Caco-2 (cell line): ENCODE measurements around the gene MS4A1. TPM values are rescaled to one million over a fixed set of nuclear protein-coding genes. Genes with fewer than 3 reads are reported as not detected.
"Not testable (repeated sequence)": the region's sequence is repeated elsewhere in the genome, so short reads cannot be mapped to it uniquely, and the experiment has no call there.

Experiments
- BruUV-seq: library from RNA; stranded (reverse); fragments of 400-500 nt; replicated peaks from 2 replicates; lab custom pipeline; 2021; lab: Mats Ljungman, UMichigan
- CTCF ChIA-PET: fragments of 300-600 bp; sonication (Branson Sonifier 250); formaldehyde crosslinking; loops from one replicate; lab custom pipeline; 2022; ENCODE audit warnings: antibody characterized with exemption; lab: Charles Lee
- POLR2A ChIA-PET: fragments of 300-600 bp; sonication (Branson Sonifier 250); formaldehyde crosslinking; loops from one replicate; lab custom pipeline; 2022; ENCODE audit warnings: antibody characterized with exemption; lab: Charles Lee
- DNase-seq, 2 experiments: peaks; one replicate each; pipeline versions ENCODE4 v3.0.0 to v3.0.0-alpha.2; 2020 to 2022
- H3K27me3 ChIP-seq: replicated peaks from 2 replicates; pipeline ENCODE4 v1.6.0; 2011; ENCODE audit warnings: low read length; ENCODE audit not compliant: control insufficient read depth, insufficient read depth
- H3K36me3 ChIP-seq: 2 replicates; pipeline ENCODE4 v1.5.1; 2011; ENCODE audit warnings: low read length; ENCODE audit not compliant: control insufficient read depth, insufficient read depth
- H3K4me1 ChIP-seq: fragments of 250-450 bp; sonication (Bioruptor Pico); 2 replicates; pipeline ENCODE4 v1.5.1; 2020; ENCODE audit warnings: mild to moderate bottlenecking
- H3K4me3 ChIP-seq: 2 replicates; pipeline ENCODE4 v1.5.1; 2011; ENCODE audit warnings: low read depth, mild to moderate bottlenecking, control low read depth, low read length
- H3K9me3 ChIP-seq: fragments of 250-450 bp; sonication (Bioruptor Pico); 2 replicates; pipeline ENCODE4 v1.5.1; 2020; ENCODE audit warnings: mild to moderate bottlenecking, moderate library complexity
- H3K27ac Mint-ChIP-seq: one replicate; pipeline ENCODE4 v1.8.0; 2022; ENCODE audit warnings: mixed read lengths; ENCODE audit not compliant: unreplicated experiment
- H3K27me3 Mint-ChIP-seq: one replicate; pipeline ENCODE4 v1.8.0; 2022; ENCODE audit warnings: mixed read lengths; ENCODE audit not compliant: insufficient read depth, unreplicated experiment
- H3K36me3 Mint-ChIP-seq: one replicate; pipeline ENCODE4 v1.8.0; 2022; ENCODE audit warnings: mild to moderate bottlenecking, mixed read lengths; ENCODE audit not compliant: insufficient read depth, unreplicated experiment
- H3K4me1 Mint-ChIP-seq: one replicate; pipeline ENCODE4 v1.8.0; 2022; ENCODE audit warnings: low read depth, mixed read lengths; ENCODE audit not compliant: unreplicated experiment
- H3K4me3 Mint-ChIP-seq: one replicate; pipeline ENCODE4 v1.8.0; 2022; ENCODE audit warnings: mild to moderate bottlenecking, moderate library complexity, mixed read lengths; ENCODE audit not compliant: unreplicated experiment
- H3K9me3 Mint-ChIP-seq: one replicate; pipeline ENCODE4 v1.8.0; 2022; ENCODE audit warnings: mixed read lengths; ENCODE audit not compliant: unreplicated experiment
- CTCF ChIP-seq, 2 experiments: fragments of 200-600 bp in 1 of 2; IDR thresholded peaks; 1 replicate in 1 of 2; 2 replicates in 1 of 2; pipeline versions ENCODE4 v1.5.1 to v1.8.0; 2011 to 2022; ENCODE audit warnings: antibody characterized with exemption in 1 of 2, control low read depth in 1 of 2, inconsistent platforms in 1 of 2, low read depth in 1 of 2, low read length in 1 of 2, mild to moderate bottlenecking in 1 of 2, moderate library complexity in 1 of 2; ENCODE audit not compliant: insufficient read depth in 1 of 2, severe bottlenecking in 1 of 2, unreplicated experiment in 1 of 2
- intact Hi-C: fragments of 100-400 bp; cut with micrococcal nuclease; formaldehyde crosslinking; loops from one replicate; pipeline ENCODE4 v1.10.0; 2022; ENCODE audit not compliant: unreplicated experiment
- total RNA-seq: library from RNA; stranded (reverse); gene quantifications from 2 replicates; pipeline ENCODE4 v1.2.3, GENCODE V29; 2022

Gene MS4A1
- total RNA-seq, 1 experiment from 2014 or later, result not detected

DNA sequence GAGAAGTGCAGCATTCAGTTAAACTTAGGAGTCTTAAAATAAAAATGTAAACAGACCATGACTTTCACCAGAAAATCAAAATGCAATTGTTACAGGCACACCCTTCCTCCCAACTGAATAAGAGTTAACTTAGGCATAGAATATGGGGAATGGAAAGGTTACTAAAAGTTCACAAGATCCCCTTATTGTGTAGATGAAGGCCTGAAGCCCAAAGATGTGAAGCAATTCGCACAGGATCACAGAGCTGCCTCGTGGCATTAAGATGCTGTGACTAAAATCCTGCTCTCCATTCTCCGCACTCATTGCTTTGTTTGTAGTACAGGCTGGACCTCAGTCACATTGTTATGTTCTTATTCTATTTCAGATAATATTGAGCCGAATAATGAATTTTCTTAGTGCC, 22.2 kb upstream of the MS4A1 start:
- no peaks in the 10 kb centered on the region for H3K36me3 Mint-ChIP-seq
- Histone ChIP-seq H3K4me3 (no peak overlapping the region), H3K27me3 (no peaks in the 10 kb centered on the region), H3K4me1 (no peaks in the 10 kb centered on the region), H3K9me3 (no peaks in the 10 kb centered on the region), H3K36me3 (no peaks in the 10 kb centered on the region)
- DNase-seq, result no peak
- no peaks in the 10 kb centered on the region for H3K9me3 Mint-ChIP-seq
- no peaks in the 10 kb centered on the region for H3K4me1 Mint-ChIP-seq
- POLR2A ChIA-PET, result no interaction called here
- H3K4me3 Mint-ChIP-seq, result no peak overlapping the region
- intact Hi-C loops, result no loop called here
- no TSS peak for BruUV-seq
- no peak overlapping the region for H3K27ac Mint-ChIP-seq
- TF ChIP-seq CTCF (IDR thresholded peaks at IDR 0.05; ENCODE audit: insufficient read depth in 1 of 2, low read depth in 1 of 2, low read length in 1 of 2, severe bottlenecking in 1 of 2, unreplicated experiment in 1 of 2), result no peak
- peaks cover 3% of the 10 kb centered on the region for H3K27me3 Mint-ChIP-seq
- CTCF ChIA-PET, result no interaction called here

DNA sequence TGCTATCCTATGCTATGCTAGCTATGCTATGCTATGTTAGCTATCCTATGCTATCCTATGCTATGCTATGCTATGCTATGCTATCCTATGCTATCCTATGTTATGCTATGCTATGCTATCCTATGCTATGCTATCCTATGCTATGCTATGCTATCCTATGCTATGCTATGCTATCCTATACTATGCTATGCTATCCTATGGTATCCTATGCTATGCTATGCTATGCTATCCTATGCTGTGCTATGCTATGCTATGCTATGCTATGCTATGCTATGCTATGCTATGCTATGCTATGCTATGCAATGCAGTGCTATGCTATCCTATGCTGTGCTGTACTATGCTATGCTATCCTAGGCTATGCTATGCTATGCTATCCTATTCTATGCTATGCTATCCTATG, 8.6 kb upstream of the MS4A1 start:
- Histone ChIP-seq H3K36me3 (no peaks in the 10 kb centered on the region), H3K9me3 (no peaks in the 10 kb centered on the region), H3K27me3 (no peaks in the 10 kb centered on the region), H3K4me3 (no peak overlapping the region), H3K4me1 (no peaks in the 10 kb centered on the region)
- Mint-ChIP-seq H3K27ac (no peak overlapping the region), H3K9me3 (no peaks in the 10 kb centered on the region), H3K4me3 (no peak overlapping the region), H3K27me3 (no peaks in the 10 kb centered on the region), H3K4me1 (no peaks in the 10 kb centered on the region), H3K36me3 (no peaks in the 10 kb centered on the region)
- ChIA-PET POLR2A (no interaction called here), CTCF (no interaction called here)
- intact Hi-C loops, result no loop called here
- TF ChIP-seq CTCF (IDR thresholded peaks at IDR 0.05; ENCODE audit: insufficient read depth in 1 of 2, low read depth in 1 of 2, low read length in 1 of 2, severe bottlenecking in 1 of 2, unreplicated experiment in 1 of 2), result no peak
- no TSS peak for BruUV-seq
- DNase-seq, result no peak

DNA sequence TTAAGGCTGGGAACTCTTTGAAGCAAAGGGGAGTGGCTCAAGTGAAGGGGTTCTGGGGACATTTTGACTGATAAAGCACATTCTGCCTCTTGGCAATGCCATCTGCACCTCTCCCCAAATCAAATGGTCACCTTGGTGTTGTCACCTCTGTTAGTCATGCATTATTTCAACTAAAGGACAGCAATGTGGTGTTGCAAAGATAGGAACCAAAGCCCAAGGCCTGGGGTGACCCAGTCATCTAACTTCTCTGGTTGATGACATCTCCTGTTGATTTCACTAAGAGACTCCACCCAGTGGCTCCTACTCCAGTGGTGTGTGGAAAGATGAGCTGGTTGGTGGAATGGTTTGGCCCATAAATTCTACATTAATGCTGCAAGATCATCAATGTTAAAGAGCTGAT, 7.8 kb upstream of the MS4A1 start:
- intact Hi-C loops, result no loop called here
- no peak for DNase-seq
- POLR2A ChIA-PET, result no interaction called here

DNA sequence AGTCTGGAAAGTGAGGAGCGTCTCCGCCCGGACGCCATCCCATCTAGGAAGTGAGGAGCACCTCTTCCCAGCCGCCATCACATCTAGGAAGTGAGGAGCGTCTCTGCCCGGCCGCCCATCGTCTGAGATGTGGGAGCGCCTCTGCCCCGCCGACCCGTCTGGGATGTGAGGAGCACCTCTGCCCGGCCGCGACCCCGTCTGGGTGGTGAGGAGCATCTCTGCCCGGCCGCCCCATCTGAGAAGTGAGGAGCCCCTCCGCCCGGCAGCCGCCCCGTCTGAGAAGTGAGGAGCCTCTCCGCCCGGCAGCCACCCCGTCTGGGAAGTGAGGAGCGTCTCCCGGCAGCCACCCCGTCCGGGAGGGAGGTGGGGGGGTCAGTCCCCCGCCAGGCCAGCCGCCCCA, 4.5 kb upstream of the MS4A1 start:
- H3K27ac Mint-ChIP-seq, H3K27me3 Mint-ChIP-seq, BruUV-seq, DNase-seq, H3K4me1 ChIP-seq, H3K36me3 ChIP-seq, H3K4me3 Mint-ChIP-seq, H3K27me3 ChIP-seq, H3K9me3 ChIP-seq, CTCF ChIA-PET, intact Hi-C loops, POLR2A ChIA-PET, H3K9me3 Mint-ChIP-seq, H3K36me3 Mint-ChIP-seq, H3K4me1 Mint-ChIP-seq, H3K4me3 ChIP-seq: not testable (repeated sequence)

More for the DNA sequence above, 7.8 kb upstream of the MS4A1 start:
- H3K27ac Mint-ChIP-seq, result no peak overlapping the region
- no peaks in the 10 kb centered on the region for H3K9me3 ChIP-seq
- no peaks in the 10 kb centered on the region for H3K4me1 Mint-ChIP-seq
- H3K27me3 ChIP-seq, result no peaks in the 10 kb centered on the region
- no peak for TF ChIP-seq CTCF (IDR thresholded peaks at IDR 0.05; ENCODE audit: insufficient read depth in 1 of 2, low read depth in 1 of 2, low read length in 1 of 2, severe bottlenecking in 1 of 2, unreplicated experiment in 1 of 2)
- H3K36me3 Mint-ChIP-seq, result no peaks in the 10 kb centered on the region
- no peak overlapping the region for H3K4me3 ChIP-seq
- H3K36me3 ChIP-seq, result no peaks in the 10 kb centered on the region
- CTCF ChIA-PET, result no interaction called here
- no peaks in the 10 kb centered on the region for H3K27me3 Mint-ChIP-seq
- no peak overlapping the region for H3K4me3 Mint-ChIP-seq
- no peaks in the 10 kb centered on the region for H3K9me3 Mint-ChIP-seq
- BruUV-seq, result no TSS peak
- no peaks in the 10 kb centered on the region for H3K4me1 ChIP-seq
